ENCODE data around the gene FAM180B.
"Not testable (repeated sequence)": the region's sequence is repeated elsewhere in the genome, so short reads cannot be mapped to it uniquely, and the experiment has no call there.

The FAM180B gene

GRCh38 chr11:47595029-47595428, 8.6 kb downstream of the FAM180B start:
- no peak for DNase-seq (ENCODE audit: low read depth)

DNA sequence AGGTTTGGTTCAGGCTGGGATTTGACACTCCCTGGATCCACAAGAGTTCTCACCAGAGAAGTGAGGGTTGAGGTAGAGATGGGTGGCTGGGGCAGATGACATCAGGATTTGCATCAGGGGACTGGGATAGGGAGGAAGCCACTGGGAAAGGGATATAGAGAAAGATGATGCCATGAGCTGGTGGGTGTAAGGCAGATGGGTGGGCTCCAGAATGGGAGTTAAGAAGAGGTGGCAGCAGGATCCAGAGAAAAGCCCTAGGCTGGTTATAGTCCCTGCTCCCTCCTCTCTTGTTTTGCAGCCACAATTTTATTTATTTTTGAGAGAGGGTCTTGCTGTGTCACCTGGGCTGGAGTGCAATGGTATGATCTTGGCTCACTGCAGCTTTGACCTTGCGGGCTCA, 9.5 kb downstream of the FAM180B start:
- DNase-seq (ENCODE audit: low read depth) = no peak

DNA sequence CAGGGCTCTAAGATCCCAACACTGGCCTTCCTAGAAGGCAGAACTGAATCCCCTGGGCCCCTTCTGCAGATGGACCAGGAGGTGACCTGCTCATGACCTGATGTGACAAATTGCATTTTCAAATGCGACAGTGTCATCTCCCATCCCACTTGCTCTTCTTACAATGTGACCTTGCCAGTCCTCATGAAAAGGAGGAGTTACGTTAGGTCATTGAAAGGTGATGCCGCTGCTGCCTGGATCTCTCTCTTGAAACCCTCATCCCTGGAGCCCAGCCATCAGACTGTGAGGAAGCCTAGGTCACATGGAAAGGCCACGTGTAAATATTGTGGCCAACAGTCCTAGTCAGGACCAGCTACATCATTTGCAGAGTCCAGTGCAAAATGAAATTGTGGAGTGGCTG, 13.4 kb downstream of the FAM180B start:
- DNase-seq (ENCODE audit: low read depth) = no peak

DNA sequence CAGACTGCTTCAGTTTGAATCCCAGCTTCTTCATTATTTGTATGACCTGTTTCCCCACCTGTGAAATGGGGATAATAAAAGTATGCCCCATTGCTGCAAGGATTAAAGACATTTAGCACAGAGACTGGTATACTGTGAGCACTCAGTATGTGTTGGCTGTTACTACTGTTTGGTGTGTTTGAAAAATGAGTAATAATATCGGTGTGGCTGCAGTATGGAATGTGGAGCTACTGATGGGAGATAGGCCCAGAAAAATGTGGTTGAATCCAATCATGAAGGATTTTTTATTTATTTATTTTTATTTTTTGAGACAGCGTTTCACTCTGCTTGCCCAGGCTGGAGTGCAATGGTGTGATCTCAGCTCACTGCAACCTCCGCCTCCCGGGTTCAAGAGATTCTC, 16.8 kb downstream of the FAM180B start:
- DNase-seq (ENCODE audit: low read depth) = no peak

DNA sequence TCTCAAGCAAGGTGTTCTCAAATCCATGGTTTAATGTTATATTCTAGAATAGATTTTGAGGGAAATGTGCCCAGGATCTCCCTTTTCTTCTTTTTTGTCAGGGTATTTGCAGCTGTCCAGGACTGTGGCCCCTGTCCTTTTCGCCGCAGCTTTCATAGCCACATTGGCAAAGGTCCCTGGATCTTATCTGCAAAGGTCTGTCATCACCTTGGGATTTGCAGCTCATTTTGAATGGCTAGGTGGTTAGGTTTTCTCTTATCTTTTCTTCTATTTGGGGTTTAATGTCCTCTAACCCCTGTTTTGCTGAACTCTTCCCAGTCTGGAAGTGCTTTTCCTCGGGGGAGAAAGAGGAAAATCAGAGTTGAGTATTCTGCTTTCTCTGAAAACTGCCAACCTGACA, 19.4 kb downstream of the FAM180B start:
- no peak for DNase-seq (ENCODE audit: low read depth)

DNA sequence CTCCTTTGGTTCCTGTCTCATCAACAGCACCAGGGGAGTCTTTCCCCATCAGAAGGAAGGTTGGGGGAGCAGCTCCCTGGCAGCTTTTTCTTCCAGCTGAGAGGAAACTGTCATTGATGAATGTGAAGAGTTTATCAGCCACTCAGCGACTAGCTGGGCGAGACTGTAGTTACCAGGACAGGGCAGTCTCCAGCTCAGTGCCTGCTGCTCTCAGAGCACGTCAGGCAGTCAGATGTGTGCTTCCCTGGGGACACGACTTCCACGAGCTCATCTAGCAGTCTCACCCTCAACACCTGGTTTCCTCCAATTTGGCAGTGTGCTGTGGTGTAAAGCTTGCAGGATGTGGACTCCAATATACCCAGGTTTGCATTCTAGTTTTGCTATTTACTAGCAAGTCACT, 20.3 kb downstream of the FAM180B start:
- DNase-seq (ENCODE audit: low read depth) = no peak

DNA sequence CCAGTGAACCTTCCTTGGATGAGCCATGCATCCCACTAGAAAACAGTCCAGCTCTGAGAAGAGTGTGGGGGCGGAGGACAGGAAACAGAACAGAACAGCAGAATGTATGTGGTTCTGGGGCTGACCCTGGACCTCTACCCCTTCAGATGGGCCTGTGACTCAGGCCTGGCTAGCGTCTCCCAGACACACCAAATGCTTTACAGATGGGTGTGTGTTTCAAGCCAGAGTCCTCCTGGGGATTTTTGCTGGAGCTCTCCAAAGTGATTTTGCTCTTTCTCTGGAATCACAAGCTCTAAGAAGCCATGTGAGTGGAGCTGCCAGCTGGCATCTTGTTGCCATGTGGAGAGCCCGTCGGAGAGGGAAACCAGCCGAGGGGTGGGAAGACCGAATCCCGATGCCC, 20.9 kb downstream of the FAM180B start:
- no peak for DNase-seq (ENCODE audit: low read depth)

DNA sequence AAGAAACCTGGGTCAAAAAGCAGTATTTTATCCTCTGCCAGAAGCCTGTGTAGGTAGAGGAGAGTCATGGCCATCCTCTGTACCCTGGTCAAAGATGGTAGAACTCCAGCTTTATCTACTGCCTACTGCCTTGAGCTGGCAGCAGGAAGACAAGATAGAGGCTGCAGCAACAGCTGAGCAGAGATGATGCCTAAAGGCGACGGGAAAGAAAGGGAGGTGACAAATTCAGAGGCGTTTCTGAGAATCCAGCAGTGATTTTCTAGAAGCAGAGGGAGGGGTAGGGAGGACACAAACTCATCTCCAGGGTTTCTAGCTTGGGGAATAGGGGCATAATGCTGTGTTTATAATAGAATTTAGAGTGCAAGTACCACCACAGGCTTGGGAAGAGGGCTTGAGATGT, 23.2 kb downstream of the FAM180B start:
- no peak for DNase-seq (ENCODE audit: low read depth)

DNA sequence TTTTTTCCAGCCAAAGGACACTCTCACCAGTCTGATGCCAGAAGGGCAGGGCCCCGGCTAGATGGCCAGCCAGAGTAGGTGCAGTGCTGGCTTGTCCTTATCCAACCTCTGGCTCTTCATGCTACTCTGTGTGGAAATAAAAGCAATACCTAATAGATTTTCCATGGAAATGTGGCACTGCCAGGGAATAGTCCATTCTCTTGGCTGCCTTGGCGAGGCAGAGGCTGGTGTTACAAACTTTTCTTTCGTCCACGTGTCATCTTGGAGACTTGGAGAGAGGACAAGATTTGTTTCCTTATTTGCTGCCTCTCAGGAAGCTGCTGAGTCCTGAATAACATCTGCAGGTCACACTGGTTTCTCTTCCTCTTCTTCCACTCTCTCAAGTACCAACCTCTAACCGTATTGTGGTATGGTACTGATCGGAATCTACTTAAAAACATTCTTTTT, 24.9 kb downstream of the FAM180B start:
- no peak for DNase-seq (ENCODE audit: low read depth)

- no peak for DNase-seq (ENCODE audit: low read depth)
Measured at GRCh38 chr11:47615249-47615648, 28.8 kb downstream of the FAM180B start.

DNA sequence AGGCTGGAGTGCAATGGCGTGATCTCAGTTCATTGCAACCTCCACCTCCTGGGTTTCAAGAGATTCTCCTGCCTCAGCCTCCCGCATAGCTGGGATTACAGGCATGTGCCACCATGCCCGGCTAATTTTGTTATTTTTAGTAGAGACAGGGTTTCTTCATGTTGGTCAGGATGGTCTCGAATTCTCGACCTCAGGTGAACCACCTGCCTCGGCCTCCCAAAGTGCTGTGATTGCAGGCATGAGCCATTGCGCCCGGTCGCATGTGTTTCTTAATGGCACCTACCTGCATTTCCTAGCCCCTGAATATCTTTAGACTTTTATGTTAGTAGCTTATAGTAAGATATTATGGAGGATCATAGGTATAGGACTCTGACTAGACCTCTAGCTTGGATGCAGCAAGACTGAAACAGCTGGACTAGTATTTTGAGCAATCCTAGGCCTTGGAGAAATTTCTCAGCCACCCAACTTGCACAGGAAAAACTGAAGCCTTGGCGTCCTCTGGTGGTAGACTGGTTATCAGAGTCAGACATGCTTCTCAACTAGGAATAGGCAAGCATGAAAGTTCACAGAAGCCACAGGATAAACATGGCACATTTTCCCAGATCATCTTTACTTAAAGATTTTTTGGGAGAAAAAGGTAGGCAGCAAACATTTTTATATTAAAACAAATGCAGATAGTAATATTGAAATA, 30.4 kb downstream of the FAM180B start:
- no peak for DNase-seq (ENCODE audit: low read depth)

DNA sequence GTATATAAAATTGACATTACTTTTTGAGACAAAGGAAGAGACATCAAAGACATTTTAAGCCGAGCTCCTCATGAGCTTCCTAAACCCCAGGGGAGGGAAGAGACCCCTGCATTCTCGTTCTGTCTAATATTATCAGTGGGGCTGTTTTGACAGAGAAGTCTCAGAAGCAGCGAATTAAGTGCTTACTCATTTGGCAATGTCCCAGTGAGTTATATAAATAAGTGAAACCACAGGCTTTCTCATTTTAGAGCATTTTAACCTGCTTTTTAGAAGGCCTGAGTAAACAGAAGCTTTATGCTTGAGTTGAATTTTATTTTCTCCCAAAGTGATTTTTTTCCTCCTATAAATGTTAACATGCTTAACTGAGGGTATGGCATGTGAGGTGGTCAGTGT, 30.9 kb downstream of the FAM180B start:
- DNase-seq (ENCODE audit: low read depth) = no peak

DNA sequence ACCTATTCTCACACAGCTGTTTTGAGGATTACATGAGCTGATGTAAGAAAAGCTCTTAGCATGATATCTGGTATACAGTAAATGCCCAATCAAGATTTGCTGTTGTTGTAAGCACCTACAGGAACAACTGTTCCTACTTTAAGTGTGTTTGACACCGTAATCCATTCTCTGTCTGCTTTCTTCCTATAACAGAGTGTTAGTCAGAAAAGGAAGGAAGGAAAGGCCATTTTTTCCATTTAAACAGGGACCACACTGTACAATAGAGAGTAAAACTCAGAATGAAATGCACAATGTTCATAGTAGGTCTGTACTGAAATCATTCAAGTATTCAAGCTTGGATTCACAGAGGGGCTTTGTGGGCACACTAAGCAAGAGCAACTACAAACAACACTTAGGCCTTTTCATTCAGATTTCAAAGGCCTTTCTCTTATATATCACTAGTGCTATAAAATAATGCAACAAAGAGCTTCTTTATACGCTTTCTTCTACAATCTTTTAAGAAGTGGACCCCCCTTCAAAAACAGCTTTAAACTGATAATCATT, 34.4 kb downstream of the FAM180B start:
- no peak for DNase-seq (ENCODE audit: low read depth)

DNA sequence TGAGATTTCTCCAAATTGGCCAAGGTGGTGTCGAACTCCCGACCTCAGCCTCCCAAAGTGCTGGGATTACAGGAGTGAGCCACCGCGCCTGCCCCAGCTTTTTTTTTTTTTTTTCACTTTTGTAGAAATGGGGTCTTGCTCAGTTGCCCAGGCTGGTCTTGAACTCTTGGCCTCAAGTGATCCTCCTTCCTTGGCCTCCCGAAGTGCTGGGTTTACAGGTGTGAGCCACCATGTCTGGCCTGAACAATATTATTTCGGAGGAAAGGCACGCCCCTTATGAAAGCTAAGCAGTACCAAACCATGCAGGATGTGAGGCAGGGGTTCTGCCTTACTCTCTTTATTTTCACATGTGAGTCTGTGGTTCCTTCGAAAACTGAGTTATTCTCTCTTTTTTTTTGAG, 39.8 kb downstream of the FAM180B start:
- no peak for DNase-seq (ENCODE audit: low read depth)

- DNase-seq (ENCODE audit: low read depth) = no peak
Measured at GRCh38 chr11:47628026-47628425, 41.5 kb downstream of the FAM180B start.

DNA sequence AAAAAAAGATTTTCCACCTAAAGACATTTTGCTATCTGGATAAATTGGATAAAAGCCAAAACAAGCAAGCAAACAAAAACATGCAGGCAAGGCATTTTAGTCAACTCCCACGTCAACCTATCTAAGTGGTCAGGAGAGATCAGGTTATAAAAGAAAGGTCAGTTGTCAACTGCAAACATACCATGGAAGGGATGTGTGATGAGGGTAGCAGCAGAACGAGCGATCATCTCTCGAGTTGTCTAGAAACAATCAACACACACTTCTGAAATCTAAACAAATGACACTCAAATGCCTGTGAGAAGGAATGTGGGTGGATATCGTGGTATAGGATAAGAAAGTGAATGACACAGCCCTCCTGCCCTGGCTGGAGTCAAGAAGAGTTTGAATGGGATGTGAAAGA, 45.0 kb downstream of the FAM180B start:
- no peak for DNase-seq (ENCODE audit: low read depth)

DNA sequence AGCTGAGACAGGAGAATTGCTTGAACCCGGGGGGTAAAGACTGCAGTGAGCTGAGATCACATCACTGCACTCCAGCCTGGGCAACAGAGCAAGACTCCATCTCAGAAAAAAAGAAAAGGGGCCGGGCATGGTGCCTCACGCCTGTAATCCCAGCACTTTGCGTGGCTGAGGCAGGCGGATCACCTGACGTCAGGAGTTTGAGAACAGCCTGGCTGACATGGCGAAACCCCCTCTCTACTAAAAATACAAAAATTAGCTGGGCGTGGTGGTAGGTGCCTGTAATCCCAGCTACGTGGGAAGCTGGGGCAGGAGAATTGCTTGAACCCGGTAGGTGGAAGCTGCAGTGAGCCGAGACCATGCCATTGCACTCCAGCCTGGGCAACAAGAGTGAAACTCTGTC, 49.9 kb downstream of the FAM180B start:
- DNase-seq (ENCODE audit: low read depth) = not testable (repeated sequence)

All from HS-27A (cell line).